OCI-LY3 (cell line): ENCODE data around the gene EXOC4.

Experiments
- CTCF ChIP-seq: fragments of 200-600, 300-600 bp; sonication (generic); IDR thresholded peaks from 2 replicates; pipeline ENCODE4 v1.5.1; 2014; ENCODE audit warnings: antibody characterized with exemption, low read length, low read depth
- EZH2phosphoT487 ChIP-seq: fragments of 200-600 bp; shearing (Covaris generic); IDR thresholded peaks from 2 replicates; pipeline ENCODE4 v1.6.1; 2018; ENCODE audit warnings: antibody characterized with exemption, mixed run types, low read depth

- no peak for TF ChIP-seq CTCF
- no peak for TF ChIP-seq EZH2phosphoT487
These were observed 657.9 kb downstream of the EXOC4 start for GRCh38 chr7:133910761-133911160.
